Ovary (tissue), 9 donors: ENCODE results near the gene UBE2S. TPM values are rescaled to one million over a fixed set of nuclear protein-coding genes. Genes with fewer than 3 reads are reported as not detected.

ENCODE experiments used
- DNase-seq, 5 donors: peaks; one replicate each; pipeline ENCODE4 v3.0.0-alpha.2; 2019 to 2020
- H3K27ac ChIP-seq, 2 donors: fragments of 200-600 bp; one replicate each; pipeline versions ENCODE4 v1.5.1 to v1.8.0; 2019 to 2022
- H3K27me3 ChIP-seq: fragments of 200-600 bp; one replicate; pipeline ENCODE4 v1.8.0; 2022
- H3K36me3 ChIP-seq: fragments of 200-600 bp; sonication (generic); one replicate; pipeline ENCODE4 v1.5.1; 2019
- H3K4me1 ChIP-seq: one replicate; pipeline ENCODE4 v1.8.1; 2013; ENCODE audit warnings: mild to moderate bottlenecking, moderate library complexity; ENCODE audit not compliant: insufficient read depth
- H3K4me3 ChIP-seq: fragments of 200-600 bp; sonication (generic); one replicate; pipeline ENCODE4 v1.5.1; 2017
- H3K9me3 ChIP-seq, 2 donors: fragments of 200-600 bp in 1 of 2; sonication (generic) in 1 of 2; one replicate each; pipeline versions ENCODE4 v1.5.1 to v1.8.1; 2013 to 2019; ENCODE audit warnings: mild to moderate bottlenecking in 1 of 2, moderate library complexity in 1 of 2
- EP300 ChIP-seq: sonication (generic); formaldehyde crosslinking; IDR thresholded peaks from one replicate; pipeline ENCODE4 v1.6.1; 2017; ENCODE audit warnings: antibody characterized with exemption
- POLR2A ChIP-seq: fragments of 450-650 bp; IDR thresholded peaks from one replicate; pipeline ENCODE4 v1.6.1; 2017; ENCODE audit warnings: antibody characterized with exemption, mild to moderate bottlenecking, moderate library complexity
- WGBS, 3 donors: extraction: QIAGEN DNeasy Blood & Tissue Kit in 1 of 3; methylation state at CpG; one replicate each; pipeline versions ENCODE4 v1.1.5 to v1.1.7; 2013 to 2017; 5-methylcytosine and 5-hydroxymethylcytosine counted together
- intact Hi-C, 4 donors: fragments of 100-400 bp; cut with DNase I; formaldehyde crosslinking; loops; one replicate each; pipeline versions ENCODE4 v1.11.0 to v1.15.1; 2022 to 2023
- polyA plus RNA-seq, 2 donors: library from polyadenylated mRNA; stranded (reverse); fragments of 200-250 nt in 1 of 2; fragments of 350-450 nt in 1 of 2; fragmentation: Illumina TruSeq in 1 of 2; extraction: RNeasy Lipid Tissue Mini Kit (QIAGEN cat#74804) in 1 of 2; gene quantifications; one replicate each; pipeline ENCODE4 v1.2.3, GENCODE V29; 2013 to 2014
- total RNA-seq, 7 donors: library from RNA; depleted of rRNA in 2 of 7; stranded (reverse); fragments of >200 nt in 2 of 7; fragmentation: NEBNext Ultra II Directional in 3 of 7; extraction: Animal tissue kit (Norgen Biotek cat#: 25700) in 3 of 7; gene quantifications; one replicate each; pipeline versions ENCODE4 v1.1.0 to v1.2.4, GENCODE V29; 2016 to 2023
- TF ChIP-seq, protein P1 (sequence below), 3 donors: fragments of 450-650 bp in 2 of 3; fragments of 200-600 bp in 1 of 3; IDR thresholded peaks; one replicate each; pipeline versions ENCODE4 v1.5.1 to v1.8.0; 2016 to 2022; ENCODE audit warnings: antibody characterized with exemption in 3 of 3, mild to moderate bottlenecking in 1 of 3
- donor health status: DM: no; HTN: no; CAD: no; lungs with moderate emphysema.
- donor health status: DM: no; HTN: no; CAD: no.
- donor health status: Bipolar disorder and iron deficiency.
- donor health status: DM: yes; HTN: yes; CAD: no.
- donor health status: DM: no; HTN: no; CAD: no.
- donor health status: DM: yes; HTN: yes; CAD: no.

The UBE2S gene
- total and polyA plus RNA-seq, 9 donors: 3.2 to 30.1 (median 16.1) TPM

DNA sequence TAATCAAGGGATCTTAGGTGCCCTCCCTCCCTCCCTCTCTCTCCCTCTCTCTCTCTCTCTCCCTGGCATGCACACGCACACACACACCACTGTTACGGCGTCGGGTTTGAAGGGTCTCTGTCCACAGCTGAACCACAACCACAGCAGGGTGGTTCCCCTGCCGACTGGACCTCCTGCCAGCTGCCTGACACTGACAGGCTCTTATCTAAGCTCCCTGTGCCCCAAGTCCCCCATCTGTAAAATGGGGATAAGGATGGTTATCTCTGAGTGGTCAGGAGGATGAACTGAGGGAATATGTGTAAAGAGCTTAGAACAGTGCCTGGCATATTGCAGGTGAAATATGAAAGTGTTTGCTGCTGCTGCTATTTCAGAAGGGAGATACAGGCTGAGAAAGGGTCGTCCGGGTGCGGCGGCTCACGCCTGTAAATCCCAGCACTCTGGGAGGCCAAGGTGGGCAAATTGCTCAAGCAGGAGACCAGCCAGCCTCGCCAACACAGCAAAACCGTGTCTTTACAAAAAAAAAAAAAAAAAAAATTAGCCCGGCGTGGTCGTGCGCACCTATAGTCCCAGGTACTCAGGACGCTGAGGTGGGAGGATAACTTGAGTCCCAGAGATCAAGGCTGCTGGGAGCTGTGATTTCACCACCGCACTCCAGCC is 36.4 kb upstream of the UBE2S start:
- Histone ChIP-seq H3K27ac (no peak overlapping the region), H3K27me3 (no peaks in the 10 kb centered on the region), H3K9me3 (no peaks in the 10 kb centered on the region), H3K4me3 (no peak overlapping the region), H3K36me3 (no peaks in the 10 kb centered on the region), H3K4me1 (no peaks in the 10 kb centered on the region)
- WGBS, 3 donors: 25 to 37% (median 29%) methylated on average over 18 of the region's 18 CpGs
- no peak for DNase-seq
- TF ChIP-seq EP300 (no peak), POLR2A (no peak)
- TF ChIP-seq, protein P1, sequence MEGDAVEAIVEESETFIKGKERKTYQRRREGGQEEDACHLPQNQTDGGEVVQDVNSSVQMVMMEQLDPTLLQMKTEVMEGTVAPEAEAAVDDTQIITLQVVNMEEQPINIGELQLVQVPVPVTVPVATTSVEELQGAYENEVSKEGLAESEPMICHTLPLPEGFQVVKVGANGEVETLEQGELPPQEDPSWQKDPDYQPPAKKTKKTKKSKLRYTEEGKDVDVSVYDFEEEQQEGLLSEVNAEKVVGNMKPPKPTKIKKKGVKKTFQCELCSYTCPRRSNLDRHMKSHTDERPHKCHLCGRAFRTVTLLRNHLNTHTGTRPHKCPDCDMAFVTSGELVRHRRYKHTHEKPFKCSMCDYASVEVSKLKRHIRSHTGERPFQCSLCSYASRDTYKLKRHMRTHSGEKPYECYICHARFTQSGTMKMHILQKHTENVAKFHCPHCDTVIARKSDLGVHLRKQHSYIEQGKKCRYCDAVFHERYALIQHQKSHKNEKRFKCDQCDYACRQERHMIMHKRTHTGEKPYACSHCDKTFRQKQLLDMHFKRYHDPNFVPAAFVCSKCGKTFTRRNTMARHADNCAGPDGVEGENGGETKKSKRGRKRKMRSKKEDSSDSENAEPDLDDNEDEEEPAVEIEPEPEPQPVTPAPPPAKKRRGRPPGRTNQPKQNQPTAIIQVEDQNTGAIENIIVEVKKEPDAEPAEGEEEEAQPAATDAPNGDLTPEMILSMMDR (IDR thresholded peaks at IDR 0.05): no peak
- intact Hi-C loops: no loop called here

DNA sequence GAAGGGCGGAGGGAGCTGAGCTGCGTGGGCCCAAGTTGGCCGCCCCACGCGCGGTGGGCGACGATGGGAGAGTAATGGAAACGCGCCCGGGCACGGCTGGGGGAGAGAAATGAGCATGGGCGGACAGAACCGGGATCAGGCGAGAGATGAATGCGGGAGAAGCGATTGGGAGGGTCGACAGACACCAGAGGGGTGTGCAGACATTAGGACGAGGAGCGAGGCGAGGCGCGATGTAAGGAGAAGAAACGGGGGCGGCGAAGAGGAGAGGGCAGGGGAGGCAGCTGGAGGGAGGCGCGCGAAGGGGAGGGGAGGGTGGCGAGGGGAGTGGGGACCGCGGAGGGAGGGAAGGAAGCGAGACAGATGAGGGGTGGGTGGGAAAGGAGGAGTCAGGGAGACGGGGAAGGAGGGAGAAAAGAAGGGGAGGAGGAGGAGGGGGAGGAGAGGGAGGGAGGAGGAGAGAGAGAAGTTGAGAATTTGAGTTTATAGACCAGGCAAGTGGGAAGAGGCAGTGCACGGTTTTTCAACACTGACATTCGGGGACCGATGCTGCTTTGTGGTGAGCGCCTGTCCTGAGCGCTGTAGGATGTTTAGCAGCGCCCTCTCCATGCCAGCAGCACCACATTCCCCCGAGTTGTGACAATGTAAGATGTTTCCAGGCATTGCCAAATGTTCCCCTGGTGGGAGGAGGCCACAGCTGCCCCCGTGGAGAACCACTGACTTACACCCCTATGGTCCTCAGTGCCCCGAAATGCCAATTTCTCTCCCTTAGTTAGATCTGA is 35.6 kb upstream of the UBE2S start, which contains the start of gene SHISA7:
TSS of gene SHISA7 (minus strand) at position 256 of the 779 bp plus-strand sequence. CDS start 437 bp downstream, outside the sequence.
- WGBS, 3 donors: 1 to 2% (median 1%) methylated on average over 43 of the region's 43 CpGs

DNA sequence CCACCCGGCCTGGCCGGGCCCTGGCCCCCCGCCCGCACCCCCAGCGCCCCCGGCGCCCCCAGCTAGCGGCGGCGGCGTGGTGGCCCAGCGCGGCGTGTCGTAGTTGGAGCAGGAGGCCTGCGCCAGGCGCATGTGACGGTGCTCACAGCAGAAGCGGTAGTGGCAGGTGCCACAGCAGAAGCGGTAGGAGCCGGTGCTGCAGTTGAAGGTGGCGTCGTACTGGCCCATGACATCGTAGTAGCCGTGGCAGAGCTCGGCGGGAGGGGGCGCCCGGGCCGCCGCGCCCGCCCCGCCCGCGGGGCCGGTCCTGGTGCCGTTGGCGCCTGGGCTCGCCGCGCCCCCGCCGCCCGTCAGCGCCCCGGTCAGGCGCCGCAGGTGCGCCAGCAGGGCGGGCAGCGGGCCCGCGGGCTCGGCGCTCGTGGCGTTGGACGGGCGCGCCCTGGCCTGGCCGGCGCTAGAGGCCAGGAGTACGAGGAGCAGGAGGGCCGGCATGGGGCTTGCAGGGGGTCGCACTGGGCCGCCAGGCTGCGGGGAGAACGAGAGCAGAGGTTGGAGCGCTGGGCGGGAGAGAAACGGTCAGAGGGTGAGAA is 34.9 kb upstream of the UBE2S start:
- H3K27ac ChIP-seq: no peak overlapping the region
- TF ChIP-seq, protein P1 (IDR thresholded peaks at IDR 0.05): no peak
- TF ChIP-seq EP300 (no peak), POLR2A (no peak)
- H3K4me3 ChIP-seq: no peak overlapping the region
- WGBS, 3 donors: 1 to 2% (median 1%) methylated on average over 45 to 72 of the region's 72 CpGs
- H3K9me3 ChIP-seq: no peaks in the 10 kb centered on the region
- H3K36me3 ChIP-seq: no peaks in the 10 kb centered on the region
- H3K27me3 ChIP-seq: no peaks in the 10 kb centered on the region
- H3K4me1 ChIP-seq: no peaks in the 10 kb centered on the region
- intact Hi-C loops: no loop called here
- DNase-seq: no peak

More for the DNA sequence above, 35.6 kb upstream of the UBE2S start, which contains the start of gene SHISA7:
- H3K27ac ChIP-seq: no peak within 1 kb of the TSS
- intact Hi-C loops: no loop called here
- no peaks in the 10 kb centered on the region for H3K27me3 ChIP-seq
- no peaks in the 10 kb centered on the region for H3K4me1 ChIP-seq
- no peak within 1 kb of the TSS for H3K4me3 ChIP-seq
- no peak for TF ChIP-seq POLR2A
- TF ChIP-seq, protein P1 (IDR thresholded peaks at IDR 0.05): no peak
- no peak for TF ChIP-seq EP300
- no peaks in the 10 kb centered on the region for H3K9me3 ChIP-seq
- no peaks in the 10 kb centered on the region for H3K36me3 ChIP-seq
- no peak for DNase-seq

DNA sequence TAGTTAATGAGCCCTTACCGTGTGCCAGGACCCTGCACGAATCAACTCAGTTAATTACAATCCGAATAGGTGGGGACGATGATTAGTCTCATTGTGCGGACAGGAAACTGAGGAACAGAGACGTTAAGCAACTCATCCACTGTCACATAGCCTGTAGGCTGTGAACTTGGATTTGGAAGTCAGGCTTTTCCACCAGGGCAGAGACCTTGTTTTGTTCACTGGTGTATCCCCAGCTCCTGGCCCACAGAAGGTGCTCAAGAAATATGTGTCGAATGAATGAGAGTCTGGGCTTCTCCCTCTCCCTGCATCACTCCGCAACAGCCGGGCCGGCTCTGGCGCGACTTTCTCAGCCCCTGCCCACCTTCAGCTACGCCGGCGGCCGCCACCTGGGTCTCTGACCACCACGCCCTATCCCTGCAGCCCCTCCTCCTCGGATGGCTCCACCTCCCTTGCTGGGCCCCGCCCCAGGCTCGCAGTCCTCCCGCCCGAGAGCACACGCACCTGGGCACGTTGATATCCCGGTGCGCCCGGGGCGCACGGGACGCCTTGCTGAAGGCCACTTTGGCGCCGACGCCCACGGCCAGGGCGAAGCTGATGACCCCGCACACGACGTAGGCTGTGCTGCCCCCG is 34.2 kb upstream of the UBE2S start:
- WGBS, 3 donors: 1 to 2% (median 2%) methylated on average over 38 to 39 of the region's 39 CpGs
- no peaks in the 10 kb centered on the region for H3K27me3 ChIP-seq

More for the DNA sequence above, 34.2 kb upstream of the UBE2S start:
- no peak for DNase-seq
- Histone ChIP-seq H3K36me3 (no peaks in the 10 kb centered on the region), H3K4me1 (no peaks in the 10 kb centered on the region), H3K4me3 (no peak overlapping the region), H3K27ac (no peak overlapping the region), H3K9me3 (no peaks in the 10 kb centered on the region)
- TF ChIP-seq, protein P1 (IDR thresholded peaks at IDR 0.05): no peak
- TF ChIP-seq EP300: no peak
- TF ChIP-seq POLR2A: no peak
- intact Hi-C loops: no loop called here
